GM23248 (cell line): ENCODE results near the gene ENTREP1.

Experiments used
- EZH2 ChIP-seq: fragments of 200-600 bp; sonication (generic); IDR thresholded peaks from 2 replicates; pipeline ENCODE4 v1.6.1; 2018; ENCODE audit warnings: antibody characterized with exemption, mild to moderate bottlenecking; ENCODE audit not compliant: insufficient read depth, poor library complexity, severe bottlenecking
- EZH2phosphoT487 ChIP-seq: fragments of 200-600 bp; sonication (generic); IDR thresholded peaks from 2 replicates; pipeline ENCODE4 v1.6.1; 2018; ENCODE audit warnings: antibody characterized with exemption, moderate library complexity, mild to moderate bottlenecking, low read depth; ENCODE audit not compliant: insufficient read depth

DNA sequence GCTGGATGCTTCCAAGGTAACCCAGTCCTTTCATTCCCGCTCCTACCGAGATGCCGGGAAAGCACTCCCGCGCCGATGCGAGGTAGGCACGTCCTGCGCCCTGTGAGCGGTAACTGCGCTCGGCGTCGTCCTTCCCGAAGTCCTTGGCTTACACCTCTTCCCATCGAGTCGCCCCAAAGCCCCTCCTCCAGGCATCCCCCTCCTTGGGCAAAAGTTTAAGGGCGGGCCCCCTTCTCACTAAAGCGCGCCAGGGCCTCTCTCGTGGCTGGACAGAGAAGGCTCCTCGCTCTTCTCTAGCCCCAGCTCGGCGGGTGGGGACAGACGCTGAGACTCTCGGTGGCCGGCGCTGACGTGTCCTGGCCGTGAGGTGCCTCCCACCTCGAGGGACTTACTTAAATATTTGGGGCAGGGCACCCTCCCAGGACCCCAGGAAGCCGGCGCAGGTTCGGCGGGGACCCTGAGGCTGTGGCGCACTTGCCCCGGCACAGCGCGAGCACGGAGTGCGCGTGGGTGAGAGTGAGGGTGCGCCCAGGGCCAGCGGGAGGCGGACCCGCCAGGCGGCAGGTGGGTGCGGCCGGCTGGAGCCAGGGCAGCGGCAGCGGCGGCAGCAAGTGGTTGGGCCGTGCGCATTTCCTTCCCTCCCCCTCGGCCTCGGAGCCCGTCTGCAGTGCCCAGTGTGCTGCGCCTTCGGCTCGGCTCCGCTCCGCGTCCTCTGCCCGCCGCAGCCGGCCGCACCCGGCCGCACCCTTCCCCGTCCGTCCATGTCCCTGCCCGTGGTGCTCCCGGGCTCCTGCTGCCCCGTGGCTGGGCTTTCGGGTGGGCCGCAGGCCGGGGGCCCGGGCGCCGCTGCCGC lies at the start of gene ENTREP1:
- TF ChIP-seq EZH2, result no peak
- TF ChIP-seq EZH2phosphoT487, result no peak
